Prostate gland (tissue), 2 donors: Measurements from ENCODE around the gene NXF1. TPM values are rescaled to one million over a fixed set of nuclear protein-coding genes. Genes with fewer than 3 reads are reported as not detected.

Experiments used
- DNase-seq: peaks from one replicate; pipeline ENCODE4 v3.0.0-alpha.2; 2019; ENCODE audit warnings: low spot score
- H3K27ac ChIP-seq, 2 donors: fragments of 200-600 bp; sonication (generic); 2 replicates each; pipeline ENCODE4 v1.5.1; 2017 to 2019
- H3K27me3 ChIP-seq: fragments of 200-600 bp; sonication (generic); replicated peaks from 2 replicates; pipeline ENCODE4 v1.5.1; 2019; ENCODE audit not compliant: insufficient read depth
- H3K36me3 ChIP-seq, 2 donors: fragments of 200-600 bp; sonication (generic); 1 replicate in 1 of 2; 2 replicates in 1 of 2; pipeline versions ENCODE4 v1.5.1 to v1.8.1; 2017 to 2019
- H3K4me1 ChIP-seq: fragments of 200-600 bp; sonication (generic); replicated peaks from 2 replicates; pipeline ENCODE4 v1.5.1; 2019
- H3K4me3 ChIP-seq, 2 donors: fragments of 200-600 bp; sonication (generic); 2 replicates each; pipeline ENCODE4 v1.5.1; 2017 to 2019
- H3K9me3 ChIP-seq: fragments of 200-600 bp; sonication (generic); 2 replicates; pipeline ENCODE4 v1.5.1; 2017
- POLR2A ChIP-seq: fragments of 450-650 bp; IDR thresholded peaks from one replicate; pipeline ENCODE4 v1.6.1; 2016; ENCODE audit warnings: antibody characterized with exemption, mild to moderate bottlenecking
- POLR2AphosphoS5 ChIP-seq: sonication (generic); formaldehyde crosslinking; IDR thresholded peaks from one replicate; pipeline ENCODE4 v1.6.1; 2017; ENCODE audit warnings: antibody characterized with exemption
- WGBS: methylation state at CpG from one replicate; pipeline ENCODE4 v1.1.5; 2018; 5-methylcytosine and 5-hydroxymethylcytosine counted together
- intact Hi-C: fragments of 100-400 bp; cut with DNase I; formaldehyde crosslinking; loops from one replicate; pipeline ENCODE4 v1.14.2; 2022
- total RNA-seq, 2 donors: library from RNA; depleted of rRNA; stranded (reverse); fragments of >200 nt; gene quantifications; one replicate each; pipeline ENCODE4 v1.1.0, GENCODE V29; 2016
- TF ChIP-seq, protein P1 (sequence below), 4 experiments: fragments of 200-600 bp in 2 of 4; fragments of 450-650 bp in 2 of 4; sonication (generic) in 2 of 4; IDR thresholded peaks; 1 replicate in 3 of 4; 2 replicates in 1 of 4; pipeline ENCODE4 v1.5.1; 2016 to 2019; ENCODE audit warnings: antibody characterized with exemption in 4 of 4, mild to moderate bottlenecking in 2 of 4, moderate library complexity in 2 of 4

NXF1 gene
- total RNA-seq, 2 donors from 2014 or later = 75.6 to 98.2 TPM

DNA sequence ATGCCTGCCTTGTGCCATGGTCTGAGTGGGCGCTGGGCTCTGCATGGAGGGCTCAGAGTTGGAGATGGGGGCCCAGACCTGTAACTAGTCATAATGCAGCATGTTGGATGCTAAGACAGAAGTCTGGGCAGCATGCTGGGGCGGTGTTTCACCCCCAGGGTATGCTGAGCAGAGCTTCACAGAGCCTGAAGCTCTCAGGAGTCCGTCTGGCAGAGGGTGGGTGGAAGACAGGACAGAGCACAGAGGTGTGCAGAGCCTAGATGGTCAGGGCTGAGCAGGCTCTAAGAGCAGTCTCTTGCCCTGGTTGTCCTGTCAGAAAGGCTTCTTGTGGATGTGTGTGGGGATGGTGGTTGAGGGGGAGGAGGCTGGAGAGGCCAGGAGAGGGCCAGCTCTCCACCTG is 26.8 kb downstream of the NXF1 start:
- Histone ChIP-seq H3K4me3 (no peak overlapping the region), H3K36me3 (no peaks in the 10 kb centered on the region), H3K27me3 (no peaks in the 10 kb centered on the region), H3K27ac (no peak overlapping the region), H3K4me1 (no peaks in the 10 kb centered on the region), H3K9me3 (no peaks in the 10 kb centered on the region)
- intact Hi-C loops = no loop called here
- no peak for DNase-seq
- TF ChIP-seq, protein P1, sequence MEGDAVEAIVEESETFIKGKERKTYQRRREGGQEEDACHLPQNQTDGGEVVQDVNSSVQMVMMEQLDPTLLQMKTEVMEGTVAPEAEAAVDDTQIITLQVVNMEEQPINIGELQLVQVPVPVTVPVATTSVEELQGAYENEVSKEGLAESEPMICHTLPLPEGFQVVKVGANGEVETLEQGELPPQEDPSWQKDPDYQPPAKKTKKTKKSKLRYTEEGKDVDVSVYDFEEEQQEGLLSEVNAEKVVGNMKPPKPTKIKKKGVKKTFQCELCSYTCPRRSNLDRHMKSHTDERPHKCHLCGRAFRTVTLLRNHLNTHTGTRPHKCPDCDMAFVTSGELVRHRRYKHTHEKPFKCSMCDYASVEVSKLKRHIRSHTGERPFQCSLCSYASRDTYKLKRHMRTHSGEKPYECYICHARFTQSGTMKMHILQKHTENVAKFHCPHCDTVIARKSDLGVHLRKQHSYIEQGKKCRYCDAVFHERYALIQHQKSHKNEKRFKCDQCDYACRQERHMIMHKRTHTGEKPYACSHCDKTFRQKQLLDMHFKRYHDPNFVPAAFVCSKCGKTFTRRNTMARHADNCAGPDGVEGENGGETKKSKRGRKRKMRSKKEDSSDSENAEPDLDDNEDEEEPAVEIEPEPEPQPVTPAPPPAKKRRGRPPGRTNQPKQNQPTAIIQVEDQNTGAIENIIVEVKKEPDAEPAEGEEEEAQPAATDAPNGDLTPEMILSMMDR (IDR thresholded peaks at IDR 0.05) = no peak
- no peak for TF ChIP-seq POLR2A
- no peak for TF ChIP-seq POLR2AphosphoS5
- WGBS = 87% methylated on average over 3 of the region's 3 CpGs

DNA sequence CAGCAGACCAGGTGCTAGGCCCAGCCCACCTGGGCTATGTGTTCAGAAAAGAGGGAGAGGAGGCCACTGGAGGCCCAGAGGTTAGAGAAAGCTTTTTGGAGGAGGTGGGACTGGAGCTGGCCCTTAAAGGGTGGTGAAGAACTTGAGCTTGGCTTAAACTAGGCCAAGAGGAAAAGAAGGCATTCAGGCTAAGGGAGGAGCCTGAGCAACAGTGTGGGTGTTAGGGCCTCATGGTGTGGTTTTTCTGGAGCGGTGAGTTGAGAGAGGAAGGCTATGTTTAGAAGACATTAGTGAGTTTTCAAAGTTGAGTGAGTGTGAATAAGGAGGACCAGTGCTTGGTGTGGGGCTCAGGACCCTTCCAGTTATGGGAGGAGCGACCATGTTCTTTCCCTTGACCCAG is 27.9 kb downstream of the NXF1 start:
- Histone ChIP-seq H3K36me3 (no peaks in the 10 kb centered on the region), H3K9me3 (no peaks in the 10 kb centered on the region), H3K4me1 (no peaks in the 10 kb centered on the region), H3K27me3 (no peaks in the 10 kb centered on the region), H3K4me3 (no peak overlapping the region), H3K27ac (no peak overlapping the region)
- TF ChIP-seq, protein P1 (IDR thresholded peaks at IDR 0.05) = no peak
- TF ChIP-seq POLR2AphosphoS5 = no peak
- TF ChIP-seq POLR2A = no peak
- DNase-seq = no peak
- WGBS = 86% methylated on average over 2 of the region's 2 CpGs
- intact Hi-C loops = no loop called here

DNA sequence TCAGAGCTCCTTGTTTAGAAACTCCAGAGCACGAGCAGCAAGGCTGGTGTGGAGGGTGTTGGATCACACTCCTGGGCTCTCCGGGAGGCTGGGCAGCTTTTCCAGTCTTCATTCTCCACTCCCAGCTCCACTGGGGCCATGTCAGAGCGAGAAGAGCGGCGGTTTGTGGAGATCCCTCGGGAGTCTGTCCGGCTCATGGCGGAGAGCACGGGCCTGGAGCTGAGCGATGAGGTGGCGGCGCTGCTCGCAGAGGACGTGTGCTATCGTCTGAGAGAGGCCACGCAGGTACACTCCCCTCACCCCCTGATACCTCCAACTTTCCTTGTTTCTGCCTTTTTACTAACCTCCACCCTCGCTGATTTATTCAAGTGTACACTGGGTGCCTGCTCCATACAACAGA is 29.6 kb downstream of the NXF1 start:
- H3K4me1 ChIP-seq = peaks cover 2% of the 10 kb centered on the region
- 95% methylated on average over 17 of the region's 17 CpGs for WGBS
- H3K9me3 ChIP-seq = no peaks in the 10 kb centered on the region
- H3K27me3 ChIP-seq = no peaks in the 10 kb centered on the region
- intact Hi-C loops = no loop called here
- DNase-seq = no peak
- H3K27ac ChIP-seq = no peak overlapping the region
- no peaks in the 10 kb centered on the region for H3K36me3 ChIP-seq
- TF ChIP-seq POLR2A = no peak
- TF ChIP-seq POLR2AphosphoS5 = no peak
- TF ChIP-seq, protein P1 (IDR thresholded peaks at IDR 0.05) = no peak
- no peak overlapping the region for H3K4me3 ChIP-seq

DNA sequence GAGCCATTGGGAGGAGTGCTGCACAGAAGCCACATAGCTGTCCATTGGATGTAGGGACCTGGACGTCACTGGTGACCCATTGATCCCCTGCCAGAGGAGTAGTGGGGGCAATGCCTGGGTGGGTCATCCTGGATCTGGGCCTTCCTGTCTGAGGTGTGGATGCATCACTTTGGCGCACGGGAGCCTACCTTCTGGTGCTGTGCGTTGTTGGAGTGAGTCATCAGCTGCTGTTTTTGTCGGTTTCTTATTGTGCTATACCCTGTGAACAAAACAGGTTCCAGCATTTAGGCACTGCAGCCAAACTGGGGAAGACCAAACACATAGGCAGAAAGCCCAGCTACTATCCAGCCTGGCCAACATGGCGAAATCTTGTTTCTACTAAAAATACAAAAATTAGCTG is 30.8 kb downstream of the NXF1 start:
- 92% methylated on average over 6 of the region's 6 CpGs for WGBS
- Histone ChIP-seq H3K36me3 (no peaks in the 10 kb centered on the region), H3K4me1 (peaks cover 5% of the 10 kb centered on the region), H3K27me3 (no peaks in the 10 kb centered on the region), H3K4me3 (no peak overlapping the region), H3K27ac (no peak overlapping the region), H3K9me3 (no peaks in the 10 kb centered on the region)
- intact Hi-C loops = no loop called here
- TF ChIP-seq POLR2AphosphoS5 (no peak), POLR2A (no peak)
- TF ChIP-seq, protein P1 (IDR thresholded peaks at IDR 0.05) = no peak
- DNase-seq = no peak

DNA sequence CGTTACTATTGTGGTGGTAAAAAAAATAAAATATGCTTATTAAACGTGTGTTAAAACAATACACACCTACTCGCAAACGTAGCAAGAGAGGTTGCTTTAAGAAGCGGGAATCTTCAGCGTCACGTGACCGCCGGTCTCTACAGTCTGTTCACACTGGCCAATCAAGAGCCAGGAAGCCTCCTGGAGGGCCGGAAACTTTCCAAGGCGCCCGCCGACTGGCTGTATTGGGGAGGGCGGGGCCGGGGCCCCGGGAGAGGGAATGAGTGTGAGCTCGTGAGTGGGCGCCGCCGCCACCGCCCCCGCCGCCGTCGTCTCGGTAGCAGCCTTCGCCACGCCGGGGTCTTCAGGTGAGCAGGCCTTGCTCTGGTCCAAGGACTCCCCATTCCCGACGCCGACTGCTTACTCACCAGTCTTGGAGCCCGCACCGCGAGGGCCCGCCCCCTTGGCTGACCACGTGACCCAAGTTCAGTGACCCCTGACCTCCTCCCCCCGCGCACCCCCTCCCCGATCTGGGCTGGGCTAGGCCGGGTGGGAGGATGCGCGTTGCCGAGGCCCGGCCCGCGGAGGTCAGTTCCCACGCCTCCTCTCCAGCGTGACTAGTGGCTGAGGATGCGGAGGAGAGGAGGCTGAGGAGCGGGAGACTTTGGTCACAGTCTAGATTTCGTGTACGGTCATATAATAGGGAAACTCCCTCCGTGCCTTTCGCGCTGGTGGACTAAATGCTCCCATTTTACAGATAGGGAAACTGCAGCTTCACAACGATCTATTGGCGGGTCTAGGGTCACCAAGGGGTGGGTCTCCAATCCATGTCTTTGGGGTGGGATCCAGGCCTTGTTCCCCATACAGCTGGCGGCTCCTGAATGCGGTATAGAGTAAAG is 33.9 kb downstream of the NXF1 start, which contains the start of gene TAF6L:
Gene TAF6L, plus strand, starts transcription at position 253 of the 878 bp plus-strand sequence. CDS start 4,388 bp downstream, outside the sequence.
- WGBS = 3% methylated on average over 50 of the region's 60 CpGs
- H3K9me3 ChIP-seq = no peaks in the 10 kb centered on the region
- peak; percentile 98 for DNase-seq
- no peaks in the 10 kb centered on the region for H3K36me3 ChIP-seq
- intact Hi-C loops = no loop called here
- no peaks in the 10 kb centered on the region for H3K27me3 ChIP-seq
- TF ChIP-seq POLR2A = peak; percentile 41
- peak; percentile 83 for TF ChIP-seq POLR2AphosphoS5
- TF ChIP-seq, protein P1 (IDR thresholded peaks at IDR 0.05) = peak in 1 of 4 experiments; percentile 7
- H3K27ac ChIP-seq = peak within 1 kb of the TSS; percentile 86 to 91
- peak within 1 kb of the TSS; percentile 62 to 80 for H3K4me3 ChIP-seq
- peaks cover 5% of the 10 kb centered on the region for H3K4me1 ChIP-seq
